Muscle of back (tissue), 11 donors: ENCODE results near the gene MEPCE. TPM values are rescaled to one million over a fixed set of nuclear protein-coding genes. Genes with fewer than 3 reads are reported as not detected.
A peak's percentile ranks its signal among the peaks of the same experiment; 100 is the strongest.

ENCODE experiments used
- DNase-seq, 3 donors: peaks; one replicate each; pipeline versions ENCODE4 v3.0.0 to v3.0.0-alpha.2; 2013
- polyA plus RNA-seq, 10 donors: library from polyadenylated mRNA; unstranded; fragments of 120-200 nt; gene quantifications; one replicate each; pipeline ENCODE4 v1.2.1, GENCODE V29; 2013; ENCODE audit not compliant: insufficient read length in 10 of 10

MEPCE gene
- polyA plus RNA-seq, 10 donors: 25.2 to 38.4 (median 33.6) TPM

DNA sequence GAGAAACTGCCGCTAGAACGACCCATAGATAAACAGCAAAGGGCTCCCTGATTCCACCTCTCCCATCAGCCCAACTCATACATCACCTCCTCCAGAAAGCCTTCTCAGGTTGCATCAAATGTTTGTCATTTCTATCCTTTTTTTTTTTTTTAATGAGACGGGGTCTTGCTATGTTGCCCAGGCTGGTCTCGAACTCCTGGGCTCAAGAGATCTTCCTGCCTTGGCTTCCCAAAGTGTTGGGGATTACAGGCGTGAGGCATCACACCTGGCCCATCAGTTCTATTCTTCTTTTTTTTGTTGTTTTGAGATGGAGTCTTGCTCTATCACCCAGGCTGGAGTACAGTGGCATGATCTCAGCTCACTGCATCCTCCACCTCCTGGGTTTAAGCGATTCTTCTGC lies 27.4 kb downstream of the MEPCE start:
- DNase-seq: no peak

DNA sequence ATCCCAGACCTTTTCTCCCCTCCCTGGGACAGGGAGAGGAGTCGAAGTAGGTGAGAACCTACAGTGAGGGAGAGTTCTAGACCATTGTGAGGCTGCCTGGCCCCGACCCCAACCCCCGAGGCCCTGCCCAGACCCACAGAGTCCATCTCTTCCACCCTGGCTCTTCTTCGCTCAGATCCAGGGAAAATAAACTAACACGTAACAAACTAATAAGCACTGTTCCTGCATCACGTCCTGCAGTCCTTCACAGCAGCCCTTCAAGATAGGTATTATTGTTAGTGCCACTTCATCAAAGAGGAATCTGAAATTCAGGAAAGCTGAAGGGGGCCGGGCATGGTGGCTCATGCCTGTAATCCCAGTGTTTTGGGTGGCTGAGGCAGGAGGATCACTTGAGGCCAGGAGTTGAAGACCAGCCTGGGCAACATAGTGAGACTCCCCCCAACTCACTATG lies 34.6 kb downstream of the MEPCE start, which contains the start of gene SPACDR:
SPACDR (minus strand) TSS at position 51 of the 451 bp plus-strand sequence. CDS start 235 bp downstream, outside the sequence.
- no peak for DNase-seq

DNA sequence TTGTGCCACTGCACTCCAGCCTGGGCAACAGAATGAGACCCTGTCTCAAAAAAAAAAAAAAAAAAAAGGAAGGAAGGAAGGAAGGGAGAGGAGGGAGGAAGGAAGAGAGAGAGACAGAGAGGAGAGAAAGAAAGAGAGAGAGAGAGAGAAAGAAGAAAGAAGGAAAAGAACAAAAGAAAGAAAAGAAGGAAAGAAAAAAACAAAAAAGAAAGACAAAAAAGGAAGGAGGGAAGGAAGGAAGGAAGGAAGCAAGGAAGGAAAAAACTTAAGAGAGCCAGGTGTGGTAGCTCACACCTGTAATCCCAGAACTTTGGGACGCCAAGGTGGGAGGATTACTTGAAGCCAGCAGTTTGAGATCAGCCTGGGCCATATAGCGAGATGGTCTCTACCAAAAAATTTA lies 35.2 kb downstream of the MEPCE start:
- no peak for DNase-seq

DNA sequence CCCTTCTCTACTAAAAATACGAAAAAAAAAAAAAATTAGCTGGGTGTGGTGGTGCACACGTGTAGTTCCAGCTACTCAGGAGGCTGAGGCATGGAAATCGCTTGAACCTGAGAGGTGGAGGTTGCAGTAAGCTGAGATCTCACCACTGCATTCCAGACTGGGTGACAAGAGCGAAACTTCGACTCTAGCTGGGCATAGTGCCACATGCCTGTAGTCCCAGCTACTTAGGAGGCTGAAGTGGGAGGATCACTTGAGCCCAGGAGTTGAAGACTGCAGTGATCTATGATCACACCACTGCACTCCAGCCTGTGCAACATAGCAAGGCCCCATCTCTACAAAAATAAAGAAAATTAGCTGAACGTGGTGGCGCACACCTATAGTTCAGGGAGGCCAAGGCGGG lies 35.7 kb downstream of the MEPCE start:
- no peak for DNase-seq

DNA sequence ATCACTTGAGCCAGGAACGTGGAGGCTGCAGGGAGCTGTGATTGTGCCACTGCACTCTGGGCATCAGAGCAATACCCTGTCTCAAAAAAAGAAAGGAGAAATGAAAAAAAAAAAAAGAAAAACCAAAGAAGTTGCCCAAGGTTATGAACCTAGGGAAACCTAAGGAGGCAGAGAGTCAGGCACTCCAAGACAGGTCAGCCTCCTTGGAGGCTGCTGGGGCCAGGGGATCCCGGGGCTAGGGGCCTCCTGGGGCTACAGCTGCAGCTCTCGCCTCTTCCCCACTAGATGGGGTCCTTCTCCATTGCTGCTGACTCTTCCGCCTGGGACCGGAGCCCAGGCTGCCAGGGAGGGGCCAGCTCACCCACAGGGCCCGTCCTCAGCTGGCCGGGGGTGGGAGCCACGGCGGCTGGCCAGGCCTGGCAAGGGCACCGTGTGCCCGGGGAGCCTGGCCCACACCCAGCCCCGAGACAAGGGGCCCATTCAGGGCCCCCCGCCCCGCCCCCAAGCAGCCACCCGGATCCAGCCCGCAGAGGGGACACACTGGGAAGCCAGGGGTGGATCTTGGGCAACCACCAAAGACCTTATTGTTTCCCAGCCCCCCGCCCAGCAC lies 36.2 kb downstream of the MEPCE start:
- peak; percentile 74 to 90 (median 82) for DNase-seq

DNA sequence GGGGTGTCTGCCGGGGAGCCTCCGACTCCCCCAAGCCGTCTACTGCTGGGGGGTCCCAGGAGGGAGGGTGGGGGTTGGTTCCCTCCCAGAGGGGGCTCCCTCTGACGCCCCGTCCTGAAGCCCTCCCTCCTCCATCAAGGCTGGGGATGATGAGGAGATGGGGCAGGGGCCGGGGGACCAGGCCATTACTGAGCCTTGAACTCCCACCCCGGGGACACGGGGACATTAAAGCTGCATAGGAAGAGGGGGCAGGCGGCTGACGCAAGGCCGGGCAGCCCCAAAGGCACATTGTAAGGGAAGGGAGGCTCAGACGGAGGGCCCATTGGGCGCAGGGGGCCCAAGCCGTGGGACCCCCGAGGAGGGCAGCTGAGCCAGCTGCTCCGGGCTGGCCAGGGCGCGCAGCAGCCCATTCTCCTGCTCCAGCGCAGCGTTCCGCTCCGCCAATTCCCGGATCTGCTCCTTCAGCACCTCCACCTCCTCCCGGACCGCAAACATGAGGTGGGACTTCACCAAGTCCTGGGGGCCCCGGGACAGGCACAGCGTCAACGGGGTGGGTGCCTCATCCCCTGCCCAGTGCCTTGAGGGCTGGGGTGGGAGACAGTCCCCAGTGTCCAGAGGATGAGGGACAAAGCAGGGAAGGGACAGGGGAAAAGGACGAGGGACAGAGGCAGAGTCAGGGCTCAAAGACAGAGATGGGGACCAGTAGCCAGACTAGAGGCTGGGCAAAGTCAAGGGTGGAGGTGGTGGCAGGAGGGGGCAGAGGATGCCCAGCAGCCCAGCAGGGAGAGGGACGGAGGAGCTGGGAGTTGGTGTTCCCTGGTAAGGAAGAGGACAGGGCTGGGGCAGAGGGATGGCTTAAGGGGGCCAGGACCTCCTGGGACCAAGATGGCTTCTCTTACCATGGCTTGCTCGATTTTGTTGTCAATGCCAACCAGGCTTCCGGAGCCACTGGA lies 37.3 kb downstream of the MEPCE start:
- DNase-seq: no peak

DNA sequence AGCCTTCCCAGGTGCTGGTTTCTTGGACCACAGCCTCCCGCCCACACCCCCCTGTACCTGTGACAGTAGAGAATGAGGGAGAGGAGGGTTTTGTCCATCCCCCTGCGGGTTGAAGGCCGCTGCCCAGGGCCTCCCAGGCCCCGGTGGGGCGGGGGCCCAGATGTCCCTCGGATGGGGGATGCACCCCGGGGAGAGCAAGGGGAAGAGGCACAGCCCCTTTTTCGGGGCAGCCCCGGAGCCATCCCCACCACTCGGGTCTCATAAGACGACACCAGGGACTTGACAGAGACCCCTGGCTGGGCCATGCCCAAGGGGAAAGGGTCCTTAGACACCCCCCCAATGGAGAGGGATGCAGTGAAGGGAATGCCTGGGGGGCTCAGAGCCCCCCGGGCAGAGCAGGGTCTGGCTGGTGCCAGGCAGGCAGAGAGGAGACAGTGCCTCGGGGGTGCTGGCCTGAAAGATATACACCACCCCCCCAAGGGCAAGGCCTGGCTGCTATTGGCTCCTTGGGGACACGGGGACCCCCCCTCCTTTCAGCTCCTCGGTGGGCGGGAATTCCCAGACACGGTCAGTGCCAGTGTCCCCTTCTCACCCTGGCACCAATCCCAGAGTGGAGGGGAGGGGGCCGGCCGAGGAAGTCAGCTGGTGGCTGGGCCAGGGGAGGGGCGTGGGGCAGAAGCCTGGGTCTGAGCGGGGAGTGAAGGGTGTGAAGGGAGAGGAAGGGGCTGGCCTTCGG lies 38.2 kb downstream of the MEPCE start:
- DNase-seq: no peak

DNA sequence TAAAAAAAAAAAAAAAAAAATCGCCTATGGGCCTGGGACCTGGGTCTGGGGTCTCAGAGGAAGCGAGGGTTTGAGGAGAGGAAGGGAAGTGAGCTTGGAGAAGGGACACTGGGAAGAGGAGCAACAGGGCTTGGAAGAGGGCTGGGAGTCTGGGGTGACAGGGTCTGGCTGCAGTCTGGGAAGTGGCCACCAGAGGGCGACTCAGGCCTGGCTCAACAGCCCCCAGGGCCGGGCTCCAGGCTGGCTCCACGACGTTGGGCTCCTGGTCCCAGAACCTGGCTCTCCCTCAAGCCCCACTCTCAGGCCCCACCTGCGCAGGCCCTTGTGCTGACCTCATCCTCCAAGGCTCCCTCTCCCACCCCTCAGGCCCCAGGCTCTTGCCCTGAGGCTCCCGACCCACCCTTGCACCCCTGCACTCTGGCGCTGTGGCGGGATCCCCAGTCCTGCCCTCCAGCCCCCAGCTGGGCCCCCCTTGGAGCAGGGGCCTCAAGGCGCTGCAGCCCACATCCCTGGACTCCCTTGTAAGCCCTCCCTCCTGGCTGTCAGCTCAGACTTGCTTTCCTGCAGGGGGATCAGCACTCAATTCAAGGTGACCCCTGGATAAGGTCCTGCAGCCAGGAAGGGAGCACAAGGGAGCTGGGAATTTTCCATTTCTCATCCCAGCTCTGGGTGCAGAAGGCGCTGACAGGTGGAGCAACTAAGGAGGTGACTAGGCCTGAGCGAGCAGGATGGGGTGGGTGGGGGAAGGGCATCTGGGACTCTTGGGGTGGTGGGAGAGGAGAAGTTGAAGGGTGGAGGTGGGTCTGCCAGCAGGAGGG lies 39.8 kb downstream of the MEPCE start:
- DNase-seq: peak; percentile 57 to 88 (median 87)

DNA sequence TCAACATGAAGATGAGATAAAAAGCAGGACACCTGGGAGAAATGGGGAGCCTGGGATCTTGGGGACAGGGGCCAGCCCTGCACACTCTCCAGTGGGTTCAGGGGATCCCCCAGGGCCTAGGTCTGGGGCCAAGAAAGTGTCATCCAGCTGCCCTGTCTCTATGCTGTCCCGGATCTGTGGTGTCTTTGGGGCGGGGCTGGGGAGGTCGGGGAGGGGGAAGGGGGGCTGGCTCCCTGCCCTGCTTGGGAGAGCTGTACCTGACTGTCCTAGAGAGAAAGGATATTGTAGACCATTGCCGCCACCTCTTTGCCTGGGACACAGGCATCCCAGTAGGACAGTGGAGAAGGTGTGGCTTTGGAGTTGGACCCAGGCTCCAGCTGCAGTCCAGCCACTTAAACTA lies 41.4 kb downstream of the MEPCE start:
- no peak for DNase-seq

DNA sequence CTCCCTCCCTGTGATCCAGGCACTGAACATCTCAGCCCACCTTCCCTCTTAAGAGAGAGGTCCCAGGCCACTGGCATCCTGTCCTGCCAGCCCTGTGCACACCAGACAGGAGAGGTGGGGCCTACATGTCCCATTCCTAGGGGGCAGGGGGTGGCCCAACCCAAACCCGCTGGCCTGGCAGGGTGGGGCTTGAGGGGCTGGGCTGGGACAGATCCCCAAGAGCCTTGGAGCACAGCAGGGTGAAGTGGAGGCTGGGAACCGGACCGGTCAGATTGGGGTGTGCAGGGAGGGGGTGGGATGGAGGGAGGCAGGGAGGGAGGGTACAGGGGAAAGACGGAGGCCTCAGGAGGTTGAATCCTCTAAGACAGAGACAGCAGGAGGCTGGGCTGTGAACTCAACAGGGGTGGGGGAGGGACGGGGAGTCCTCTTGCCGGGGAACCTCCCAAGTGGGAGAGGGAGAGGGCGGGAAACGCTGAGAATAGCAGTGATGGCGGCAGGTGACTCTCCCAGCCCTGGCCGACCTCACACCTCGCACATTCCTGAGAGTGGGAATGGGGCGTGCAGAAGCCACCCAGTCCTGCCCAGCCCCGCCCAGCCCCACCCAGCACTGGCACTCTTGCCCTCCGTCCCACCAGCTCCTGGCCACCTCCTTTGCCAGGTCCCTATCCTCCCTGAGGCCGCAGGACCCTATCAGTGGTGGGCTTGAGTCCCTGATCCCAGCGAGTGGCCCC lies 42.7 kb downstream of the MEPCE start:
- no peak for DNase-seq

DNA sequence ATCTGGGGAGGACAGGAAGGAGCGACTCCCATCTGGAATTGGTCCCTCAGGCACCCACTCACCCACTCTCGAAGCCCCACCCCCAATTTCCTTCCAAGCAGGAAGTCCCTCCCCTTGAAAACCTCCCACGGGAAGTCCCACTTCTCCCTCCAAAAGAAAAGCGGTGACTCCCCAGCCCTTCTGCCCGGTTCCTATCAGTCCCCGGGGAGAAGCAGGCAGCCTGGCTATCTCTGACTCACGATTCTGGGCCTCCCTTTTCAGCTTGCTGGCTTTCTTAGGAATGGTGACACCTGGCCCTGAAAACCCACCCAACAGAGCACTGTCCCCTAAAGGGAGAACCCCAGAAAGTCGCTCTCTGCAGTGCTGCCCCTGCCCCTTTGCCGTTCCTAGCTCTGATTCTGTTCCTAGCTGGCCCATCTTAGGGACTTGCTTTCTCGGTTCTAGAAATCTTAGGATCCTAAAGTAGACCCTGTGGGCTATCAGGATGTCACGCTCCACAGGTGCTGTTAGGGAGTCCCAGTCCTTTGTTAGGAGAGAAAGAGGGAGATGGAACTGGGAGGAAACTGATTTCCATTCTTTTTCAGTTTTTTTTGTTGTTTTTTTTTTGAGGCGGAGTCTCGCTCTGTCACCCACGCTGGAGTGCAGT lies 43.3 kb downstream of the MEPCE start:
- no peak for DNase-seq

DNA sequence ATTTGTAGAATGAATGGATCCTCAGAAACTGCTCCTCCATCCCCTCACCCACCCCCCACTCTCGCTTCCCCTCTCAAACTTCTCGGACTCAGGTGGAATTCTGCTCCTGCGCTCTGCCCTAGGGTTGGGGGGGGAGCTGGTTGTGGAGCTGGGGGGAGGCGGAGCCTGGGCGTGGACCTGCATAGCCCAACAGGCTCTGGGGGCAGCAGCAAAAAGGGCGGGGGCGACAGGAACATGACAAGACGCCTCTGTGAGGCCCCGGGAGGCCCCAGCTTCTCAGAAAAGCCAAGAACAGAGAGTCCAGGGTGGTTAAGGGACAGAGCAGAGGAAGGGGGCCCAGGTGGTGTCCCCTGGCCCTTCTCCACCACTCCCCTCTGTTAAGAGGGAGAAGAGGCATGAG lies 45.9 kb downstream of the MEPCE start:
- DNase-seq: peak in 1 of 3 donors; percentile 62

DNA sequence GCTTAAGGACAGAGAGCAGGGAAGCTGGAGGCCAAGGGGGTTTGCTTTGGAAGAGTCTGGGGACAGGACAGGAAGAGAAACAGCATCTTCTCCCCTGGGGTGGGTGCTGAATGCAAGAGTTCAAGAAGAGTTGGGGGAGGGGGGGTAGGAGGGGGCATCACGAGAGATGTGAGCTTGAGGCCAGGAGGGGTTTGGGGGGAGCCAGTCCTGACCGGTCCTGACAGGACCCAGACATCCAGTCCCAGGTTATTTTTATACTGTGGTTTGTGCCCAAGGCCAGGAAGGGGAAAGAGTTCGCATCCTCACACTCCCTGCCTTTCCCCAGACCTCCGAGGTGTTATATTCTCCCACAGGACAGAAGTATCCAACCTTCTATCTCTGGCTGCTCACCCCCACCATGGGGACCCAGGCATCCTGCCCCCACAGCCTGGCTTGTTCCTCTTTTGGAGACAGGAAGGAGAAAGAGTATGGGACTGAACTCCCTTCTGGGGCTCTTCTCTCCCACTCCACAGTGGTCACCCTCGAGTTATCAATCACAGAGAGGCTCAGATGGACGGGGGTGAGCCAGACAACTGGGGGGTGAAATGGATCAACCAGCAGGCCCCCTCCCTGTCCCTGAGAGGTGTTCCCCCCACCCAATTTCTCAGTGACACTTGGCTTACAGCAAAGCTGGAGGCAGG lies 46.6 kb downstream of the MEPCE start:
- no peak for DNase-seq

DNA sequence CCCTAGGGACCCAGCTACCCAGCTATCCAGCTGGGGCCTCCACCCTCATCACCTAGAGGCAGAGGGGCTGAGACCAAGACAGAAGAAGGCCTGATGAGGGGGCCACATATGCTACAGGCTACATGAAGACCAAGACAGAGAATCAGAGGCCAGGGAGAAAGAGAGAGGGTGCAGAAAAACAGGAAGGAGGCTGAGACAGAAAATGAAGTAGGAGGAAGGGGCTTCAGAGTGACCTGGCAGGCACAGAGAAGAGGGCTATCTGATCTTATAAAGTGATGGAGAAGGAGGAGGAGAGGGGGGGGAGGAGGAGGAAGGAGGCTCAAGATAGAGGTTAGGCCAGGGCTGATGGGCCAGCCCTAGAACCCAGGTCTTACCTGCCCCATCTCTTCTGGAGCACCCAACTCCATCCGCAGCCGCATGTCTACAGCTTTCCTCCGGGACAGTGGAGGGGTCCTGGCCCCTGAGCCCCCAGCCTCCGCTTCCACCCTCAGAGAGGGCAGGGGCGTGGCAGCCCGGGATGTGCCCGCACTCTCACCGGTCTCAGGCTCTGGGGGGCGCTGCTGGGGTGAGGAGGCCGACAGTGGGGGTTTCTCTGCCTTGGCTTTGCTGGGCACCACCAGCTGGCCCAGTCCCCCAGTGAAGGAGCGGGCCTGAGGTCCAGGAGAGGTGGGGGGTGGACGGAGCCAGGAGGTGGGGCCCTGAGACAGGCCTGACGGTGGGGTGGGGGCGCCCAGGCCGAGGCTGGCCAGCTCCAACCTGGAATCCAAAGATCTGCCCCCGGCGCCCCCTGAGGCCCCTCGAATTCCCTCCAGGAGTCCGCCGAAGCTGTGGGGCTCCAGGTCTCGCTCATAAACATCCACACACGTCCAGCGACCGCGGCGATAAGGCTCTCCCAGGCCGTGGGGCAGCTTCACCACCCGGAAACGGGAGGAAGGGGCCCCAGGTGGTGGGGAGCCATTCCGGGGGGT lies 47.6 kb downstream of the MEPCE start:
- no peak for DNase-seq

DNA sequence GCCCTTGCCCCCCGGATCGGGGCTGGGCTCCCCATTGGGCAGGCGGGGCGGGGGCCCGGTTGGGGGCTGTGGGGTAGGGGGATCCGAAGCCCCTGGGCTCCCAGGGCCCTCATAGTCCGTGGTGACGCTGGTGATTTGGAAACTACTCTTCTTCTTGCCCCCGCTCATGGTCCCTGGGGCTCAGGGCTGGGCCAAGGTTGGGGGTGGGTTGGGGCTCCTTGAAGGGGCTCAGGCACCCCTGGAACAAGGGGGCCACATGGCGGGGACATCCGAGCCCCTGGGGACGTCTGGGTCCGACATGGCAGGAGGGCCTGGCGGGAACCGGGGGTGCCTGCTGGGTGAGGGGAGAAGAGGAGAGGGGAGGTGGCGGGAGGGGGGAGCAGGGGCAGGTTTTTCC lies 48.2 kb downstream of the MEPCE start:
- no peak for DNase-seq

DNA sequence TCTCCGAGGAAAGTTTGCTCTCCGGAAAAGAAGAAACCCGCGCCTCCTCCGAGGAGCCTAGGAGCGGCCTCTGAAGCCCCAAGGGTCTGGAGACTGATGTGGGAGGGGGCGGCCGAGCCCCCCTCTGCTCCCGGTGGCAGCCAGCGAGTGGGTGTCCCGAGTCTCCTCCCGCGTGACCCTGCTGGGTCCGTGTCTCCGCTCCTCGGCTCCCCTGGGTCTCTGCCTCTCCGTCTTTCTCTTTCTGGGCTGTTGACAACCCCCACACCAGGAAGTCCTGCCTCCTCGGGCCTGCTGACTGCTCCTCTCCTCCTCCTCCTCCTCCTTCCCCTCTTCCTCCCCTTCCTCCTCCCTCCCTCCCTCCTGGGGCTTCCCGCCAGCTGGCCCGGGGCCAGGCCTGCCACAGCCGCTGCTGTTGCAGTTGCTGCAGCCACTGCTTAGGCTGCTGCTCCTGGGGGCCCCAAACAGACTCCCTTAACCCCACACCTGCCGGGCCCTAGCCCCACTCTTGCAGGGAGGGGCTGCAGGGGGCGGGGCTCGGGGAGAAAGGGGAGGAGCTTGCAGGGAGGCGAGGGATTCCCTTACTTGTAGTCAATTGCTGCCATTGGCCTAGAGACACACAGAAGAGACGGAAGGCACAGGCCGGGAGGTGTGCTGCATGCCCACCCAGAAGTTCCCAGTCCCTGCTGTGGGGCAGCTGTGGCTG lies 49.5 kb downstream of the MEPCE start, which contains the start of gene TSC22D4:
TSC22D4 (minus strand) TSS at position 257 of the 703 bp plus-strand sequence. CDS start 1,176 bp downstream, outside the sequence.
- peak; percentile 94 to 98 (median 95) for DNase-seq

DNA sequence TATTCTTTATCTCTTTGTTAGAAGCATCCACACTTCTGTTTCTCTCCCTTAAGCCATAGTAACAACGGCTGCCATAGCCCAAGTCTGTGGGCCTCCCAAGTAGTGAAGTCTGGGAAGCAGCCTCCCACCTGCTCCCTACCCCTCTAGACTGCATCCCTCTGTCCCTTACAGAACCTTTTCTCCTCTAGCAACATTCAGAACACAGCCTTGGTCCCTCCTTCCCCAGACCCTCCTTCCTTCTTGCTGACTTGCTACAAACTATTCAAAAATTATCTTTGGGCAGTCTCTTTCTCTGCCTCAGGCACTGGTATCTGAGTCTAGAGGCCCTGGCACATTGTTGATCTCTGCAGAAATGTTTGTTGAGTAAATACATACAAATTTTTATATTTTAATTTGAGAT lies 51.8 kb downstream of the MEPCE start:
- DNase-seq: no peak

DNA sequence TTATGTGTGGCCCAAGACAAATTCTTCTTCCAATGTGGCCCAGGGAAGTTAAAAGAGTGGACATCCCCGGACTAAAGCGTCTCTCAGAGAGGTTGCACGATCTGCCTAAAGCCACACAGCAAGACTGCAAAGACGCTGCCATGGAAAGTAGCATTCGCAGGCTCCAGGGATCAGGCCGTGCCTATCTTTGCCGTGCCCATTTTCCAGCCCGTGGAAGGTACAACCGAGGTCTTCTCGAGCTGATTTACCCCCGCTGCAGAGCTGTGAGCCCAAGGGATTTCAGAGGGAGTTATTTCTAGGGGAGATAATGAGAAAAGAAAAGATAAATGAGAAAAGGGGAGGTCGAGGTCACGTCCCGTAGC lies 53.1 kb downstream of the MEPCE start:
- no peak for DNase-seq
